Endothelial cell of umbilical vein (primary cell): ENCODE results near the gene PDX1. TPM values are rescaled to one million over a fixed set of nuclear protein-coding genes. Genes with fewer than 3 reads are reported as not detected.

Experiments used
- BruUV-seq: library from RNA; stranded (reverse); fragments of 400-500 nt; replicated peaks from 2 replicates; lab custom pipeline; 2021; lab: Mats Ljungman, UMichigan
- CTCF ChIA-PET: fragments of 300-600, 350-600 bp; sonication (Branson Sonifier 250); formaldehyde crosslinking; loops from one replicate; lab custom pipeline; 2021; ENCODE audit warnings: antibody characterized with exemption, inconsistent platforms; lab: Charles Lee
- POLR2A ChIA-PET: fragments of 300-600, 350-600 bp; sonication (Branson Sonifier 250); formaldehyde crosslinking; loops from one replicate; lab custom pipeline; 2021; ENCODE audit warnings: antibody characterized with exemption, inconsistent platforms; lab: Charles Lee
- DNase-seq: peaks from one replicate; pipeline ENCODE4 v3.0.0-alpha.2; 2011; ENCODE audit warnings: low read depth, low spot score
- FAIRE-seq: peaks from 2 replicates; lab custom pipeline; 2011; peaks lifted over from hg19 to GRCh38; lab: Jason Lieb, UNC
- H2AFZ ChIP-seq: 2 replicates; pipeline ENCODE4 v1.6.0; 2012; ENCODE audit warnings: low read depth, low read length, control low read depth, inconsistent platforms
- H3K27ac ChIP-seq: 2 replicates; pipeline ENCODE4 v1.5.1; 2011; ENCODE audit warnings: low read depth, mild to moderate bottlenecking, control low read depth, low read length, moderate library complexity; ENCODE audit not compliant: insufficient read depth
- H3K27me3 ChIP-seq, 2 experiments: 2 replicates each; pipeline versions ENCODE4 v1.6.0 to v1.6.1; 2011; ENCODE audit warnings: low read length in 2 of 2, mixed read lengths in 1 of 2; ENCODE audit not compliant: control insufficient read depth in 2 of 2, insufficient read depth in 2 of 2
- H3K36me3 ChIP-seq, 2 experiments: 2 replicates in 1 of 2; 3 replicates in 1 of 2; pipeline ENCODE4 v1.5.1; 2011; ENCODE audit warnings: low read length in 2 of 2, mild to moderate bottlenecking in 1 of 2, moderate library complexity in 1 of 2; ENCODE audit not compliant: control insufficient read depth in 2 of 2, insufficient read depth in 2 of 2; ENCODE audit errors: extremely low read depth in 1 of 2
- H3K4me1 ChIP-seq: 3 replicates; pipeline ENCODE4 v1.5.1; 2011; ENCODE audit warnings: mild to moderate bottlenecking, low read length; ENCODE audit not compliant: control insufficient read depth, insufficient read depth; ENCODE audit errors: extremely low read depth
- H3K4me2 ChIP-seq: 2 replicates; pipeline ENCODE4 v1.6.1; 2011; ENCODE audit warnings: low read length, control low read depth, mixed read lengths; ENCODE audit not compliant: insufficient read depth
- H3K4me3 ChIP-seq, 3 experiments: fragments of 200-600 bp in 1 of 3; sonication (generic), shearing (Covaris generic) in 1 of 3; replicated peaks in 1 of 3; 2 replicates each; pipeline ENCODE4 v1.5.1; 2011 to 2016; ENCODE audit warnings: control low read depth in 3 of 3, low read length in 3 of 3, mild to moderate bottlenecking in 2 of 3, inconsistent platforms in 1 of 3, low read depth in 1 of 3, moderate library complexity in 1 of 3; ENCODE audit not compliant: insufficient read depth in 1 of 3
- H3K79me2 ChIP-seq: 2 replicates; pipeline ENCODE4 v1.6.0; 2012; ENCODE audit warnings: low read length, inconsistent platforms; ENCODE audit not compliant: control insufficient read depth, insufficient read depth
- H3K9ac ChIP-seq: replicated peaks from 2 replicates; pipeline ENCODE3; 2011; ENCODE audit warnings: low read length, control low read depth; ENCODE audit not compliant: insufficient read depth; ENCODE audit errors: extremely low read depth
- H3K9me1 ChIP-seq: replicated peaks from 3 replicates; pipeline ENCODE4 v1.6.0; 2011; ENCODE audit warnings: mild to moderate bottlenecking, low read length; ENCODE audit not compliant: control insufficient read depth, insufficient read depth; ENCODE audit errors: extremely low read depth
- H3K9me3 ChIP-seq: replicated peaks from 2 replicates; pipeline ENCODE4 v1.5.1; 2012; ENCODE audit warnings: low read length, inconsistent platforms; ENCODE audit not compliant: control insufficient read depth, insufficient read depth
- H4K20me1 ChIP-seq: replicated peaks from 2 replicates; pipeline ENCODE3; 2011; ENCODE audit warnings: mild to moderate bottlenecking, low read length; ENCODE audit not compliant: control insufficient read depth, insufficient read depth; ENCODE audit errors: extremely low read depth
- FOS ChIP-seq: IDR thresholded peaks from 2 replicates; pipeline ENCODE4 v1.6.1; 2011; ENCODE audit warnings: mild to moderate bottlenecking, low read length, moderate library complexity, borderline replicate concordance; ENCODE audit not compliant: insufficient read depth
- GATA2 ChIP-seq: IDR thresholded peaks from 2 replicates; pipeline ENCODE4 v1.7.0; 2011; ENCODE audit warnings: low read depth, mild to moderate bottlenecking, moderate library complexity, mixed read lengths, low read length; ENCODE audit not compliant: insufficient read length, insufficient read depth
- JUN ChIP-seq: IDR thresholded peaks from 2 replicates; pipeline ENCODE4 v1.6.1; 2011; ENCODE audit warnings: borderline replicate concordance, low read depth; ENCODE audit not compliant: insufficient read length, insufficient read depth
- MYC ChIP-seq: IDR thresholded peaks from one replicate; pipeline ENCODE4 v1.6.1; 2011; ENCODE audit warnings: mild to moderate bottlenecking, low read depth, low read length
- POLR2A ChIP-seq: IDR thresholded peaks from 2 replicates; pipeline ENCODE4 v1.6.1; 2012; ENCODE audit warnings: low read depth, mild to moderate bottlenecking, control low read depth, low read length
- POLR2AphosphoS5 ChIP-seq: IDR thresholded peaks from 2 replicates; pipeline ENCODE4 v1.6.1; 2012; ENCODE audit warnings: low read depth, mild to moderate bottlenecking, control low read depth, low read length, moderate library complexity; ENCODE audit not compliant: insufficient read depth
- dilution Hi-C: fragments of 300-500 bp; cut with MboI; formaldehyde crosslinking; loops from one replicate; pipeline ENCODE4 v1.15.0; 2019; ENCODE audit warnings: low sequenced_read_pairs; ENCODE audit not compliant: extremely low pct_ligation_motif_present
- intact Hi-C: fragments of 100-400 bp; cut with micrococcal nuclease; formaldehyde crosslinking; loops from one replicate; pipeline ENCODE4 v1.10.0; 2022
- polyA plus RNA-seq, 4 experiments: library from polyadenylated mRNA; depleted of rRNA in 3 of 4; stranded (reverse) in 3 of 4; unstranded in 1 of 4; fragments of >200 nt; gene quantifications; 2 replicates each; pipeline versions ENCODE4 v1.2.1 to v1.2.3, GENCODE V29; 2011 to 2012; ENCODE audit warnings: missing spikeins in 1 of 4
- total RNA-seq: library from RNA; stranded (reverse); gene quantifications from 2 replicates; pipeline ENCODE4 v1.2.3, GENCODE V29; 2021
- TF ChIP-seq, protein P1 (sequence below), 2 donors: IDR thresholded peaks; 1 replicate in 1 of 2; 2 replicates in 1 of 2; pipeline ENCODE4 v1.5.1; 2011; ENCODE audit warnings: low read length in 2 of 2, mild to moderate bottlenecking in 2 of 2, moderate library complexity in 2 of 2, control low read depth in 1 of 2, inconsistent platforms in 1 of 2, low read depth in 1 of 2; ENCODE audit not compliant: insufficient read depth in 1 of 2; ENCODE audit errors: extremely low read depth in 1 of 2
- TF ChIP-seq, protein P2 (sequence below): IDR thresholded peaks from 2 replicates; pipeline ENCODE4 v1.6.1; 2011; ENCODE audit not compliant: insufficient read depth, insufficient read length

Gene PDX1
- total and polyA plus RNA-seq, 2 donors (not counting 3 experiments of a cell fraction or from before 2014, with no cell fraction given): not detected

DNA sequence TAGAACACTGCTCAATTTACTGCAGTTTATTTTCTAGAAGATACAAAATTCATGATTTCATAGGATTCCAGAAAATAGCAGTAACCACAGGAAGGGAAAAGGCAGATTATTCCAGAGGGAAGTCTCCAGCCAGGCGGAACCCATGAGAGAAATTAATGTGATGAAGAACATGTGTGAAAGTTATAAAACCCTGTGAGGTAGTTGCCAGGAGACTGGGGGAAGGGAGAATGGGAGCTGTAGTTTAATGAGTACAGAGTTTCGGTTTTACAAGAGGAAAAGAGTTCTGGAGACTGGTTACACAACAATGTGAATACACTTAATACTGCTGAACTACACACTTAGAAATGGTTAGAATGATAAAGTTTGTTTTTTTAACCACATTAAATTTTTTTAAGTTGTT is 14.2 kb upstream of the PDX1 start:
- peaks cover 7 to 12% of the 10 kb centered on the region in 2 experiments for H3K27me3 ChIP-seq
- H3K9ac ChIP-seq: no peak overlapping the region
- BruUV-seq: no TSS peak
- H3K27ac ChIP-seq: no peak overlapping the region
- FAIRE-seq (no peak), DNase-seq (no peak)
- no peak overlapping the region for H2AFZ ChIP-seq
- no peaks in the 10 kb centered on the region for H3K9me1 ChIP-seq
- H3K4me3 ChIP-seq: no peak overlapping the region
- ChIA-PET CTCF (interaction anchor here (0.7 kb wide), 1 partner anchor 79 kb away, joined by 3 read pairs; no protein-coding TSS in a partner anchor), POLR2A (no interaction called here)
- dilution Hi-C loops (no loop called here), intact Hi-C loops (no loop called here)
- TF ChIP-seq, protein P1, sequence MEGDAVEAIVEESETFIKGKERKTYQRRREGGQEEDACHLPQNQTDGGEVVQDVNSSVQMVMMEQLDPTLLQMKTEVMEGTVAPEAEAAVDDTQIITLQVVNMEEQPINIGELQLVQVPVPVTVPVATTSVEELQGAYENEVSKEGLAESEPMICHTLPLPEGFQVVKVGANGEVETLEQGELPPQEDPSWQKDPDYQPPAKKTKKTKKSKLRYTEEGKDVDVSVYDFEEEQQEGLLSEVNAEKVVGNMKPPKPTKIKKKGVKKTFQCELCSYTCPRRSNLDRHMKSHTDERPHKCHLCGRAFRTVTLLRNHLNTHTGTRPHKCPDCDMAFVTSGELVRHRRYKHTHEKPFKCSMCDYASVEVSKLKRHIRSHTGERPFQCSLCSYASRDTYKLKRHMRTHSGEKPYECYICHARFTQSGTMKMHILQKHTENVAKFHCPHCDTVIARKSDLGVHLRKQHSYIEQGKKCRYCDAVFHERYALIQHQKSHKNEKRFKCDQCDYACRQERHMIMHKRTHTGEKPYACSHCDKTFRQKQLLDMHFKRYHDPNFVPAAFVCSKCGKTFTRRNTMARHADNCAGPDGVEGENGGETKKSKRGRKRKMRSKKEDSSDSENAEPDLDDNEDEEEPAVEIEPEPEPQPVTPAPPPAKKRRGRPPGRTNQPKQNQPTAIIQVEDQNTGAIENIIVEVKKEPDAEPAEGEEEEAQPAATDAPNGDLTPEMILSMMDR (IDR thresholded peaks at IDR 0.05; ENCODE audit: extremely low read depth in 1 of 2, insufficient read depth in 1 of 2, low read depth in 1 of 2, low read length in 2 of 2): no peak
- TF ChIP-seq JUN (no peak), POLR2AphosphoS5 (no peak), POLR2A (no peak), FOS (no peak), GATA2 (no peak), MYC (no peak)
- TF ChIP-seq, protein P2, sequence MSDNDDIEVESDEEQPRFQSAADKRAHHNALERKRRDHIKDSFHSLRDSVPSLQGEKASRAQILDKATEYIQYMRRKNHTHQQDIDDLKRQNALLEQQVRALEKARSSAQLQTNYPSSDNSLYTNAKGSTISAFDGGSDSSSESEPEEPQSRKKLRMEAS: no peak
- no peaks in the 10 kb centered on the region for H3K9me3 ChIP-seq
- no peaks in the 10 kb centered on the region for H3K36me3 ChIP-seq
- H3K79me2 ChIP-seq: no peaks in the 10 kb centered on the region
- H3K4me1 ChIP-seq: no peaks in the 10 kb centered on the region
- H3K4me2 ChIP-seq: no peak overlapping the region
- no peaks in the 10 kb centered on the region for H4K20me1 ChIP-seq
